A673 (cell line): ENCODE measurements around the gene IL15RA.

Experiments
- EZH2 ChIP-seq: fragments of 200-600 bp; sonication (generic); IDR thresholded peaks from 2 replicates; pipeline ENCODE4 v1.6.1; 2017; ENCODE audit warnings: borderline replicate concordance, low read depth, mild to moderate bottlenecking, mixed read lengths, antibody characterized with exemption, low read length; ENCODE audit not compliant: poor library complexity, severe bottlenecking
- TF ChIP-seq, protein P1 (sequence below): fragments of 300-800, 200-600 bp; sonication (generic); conservative IDR thresholded peaks from 2 replicates; pipeline ENCODE4 v1.5.1; 2017; ENCODE audit warnings: low read depth, mild to moderate bottlenecking, antibody characterized with exemption, low read length, moderate library complexity, mixed read lengths

DNA sequence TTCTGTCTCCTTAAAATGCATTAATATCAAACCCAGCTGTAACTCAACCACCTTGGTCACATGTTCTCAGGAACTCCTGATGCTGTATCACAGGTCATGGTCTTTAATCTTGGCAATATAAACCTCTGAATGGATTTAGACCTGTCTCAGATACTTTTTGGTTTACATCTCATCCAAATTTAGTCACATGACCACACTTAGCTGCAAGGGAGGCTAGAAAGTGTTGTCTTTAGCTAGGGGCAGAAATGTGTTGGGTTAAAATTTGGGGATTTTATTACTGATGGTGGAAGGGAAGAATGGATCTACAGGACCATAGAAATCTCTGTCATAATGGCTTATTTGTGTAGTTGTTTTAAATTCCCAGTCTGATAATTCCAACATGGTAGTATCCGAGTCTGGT, 29.6 kb upstream of the IL15RA start:
- TF ChIP-seq, protein P1, sequence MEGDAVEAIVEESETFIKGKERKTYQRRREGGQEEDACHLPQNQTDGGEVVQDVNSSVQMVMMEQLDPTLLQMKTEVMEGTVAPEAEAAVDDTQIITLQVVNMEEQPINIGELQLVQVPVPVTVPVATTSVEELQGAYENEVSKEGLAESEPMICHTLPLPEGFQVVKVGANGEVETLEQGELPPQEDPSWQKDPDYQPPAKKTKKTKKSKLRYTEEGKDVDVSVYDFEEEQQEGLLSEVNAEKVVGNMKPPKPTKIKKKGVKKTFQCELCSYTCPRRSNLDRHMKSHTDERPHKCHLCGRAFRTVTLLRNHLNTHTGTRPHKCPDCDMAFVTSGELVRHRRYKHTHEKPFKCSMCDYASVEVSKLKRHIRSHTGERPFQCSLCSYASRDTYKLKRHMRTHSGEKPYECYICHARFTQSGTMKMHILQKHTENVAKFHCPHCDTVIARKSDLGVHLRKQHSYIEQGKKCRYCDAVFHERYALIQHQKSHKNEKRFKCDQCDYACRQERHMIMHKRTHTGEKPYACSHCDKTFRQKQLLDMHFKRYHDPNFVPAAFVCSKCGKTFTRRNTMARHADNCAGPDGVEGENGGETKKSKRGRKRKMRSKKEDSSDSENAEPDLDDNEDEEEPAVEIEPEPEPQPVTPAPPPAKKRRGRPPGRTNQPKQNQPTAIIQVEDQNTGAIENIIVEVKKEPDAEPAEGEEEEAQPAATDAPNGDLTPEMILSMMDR: no peak
- no peak for TF ChIP-seq EZH2
